Calu3 (cell line): ENCODE data around the gene DHRS4L2. TPM values are rescaled to one million over a fixed set of nuclear protein-coding genes. Genes with fewer than 3 reads are reported as not detected.
A peak's percentile ranks its signal among the peaks of the same experiment; 100 is the strongest.
"Not testable (repeated sequence)": the region's sequence is repeated elsewhere in the genome, so short reads cannot be mapped to it uniquely, and the experiment has no call there.

Source experiments
- BruUV-seq: library from RNA; stranded (reverse); fragments of 400-500 nt; replicated peaks from 2 replicates; lab custom pipeline; 2021; lab: Mats Ljungman, UMichigan
- CTCF ChIA-PET: fragments of 300-600 bp; sonication (Branson Sonifier 250); formaldehyde crosslinking; loops from one replicate; lab custom pipeline; 2022; ENCODE audit warnings: antibody characterized with exemption; lab: Charles Lee
- DNase-seq: peaks from one replicate; pipeline ENCODE4 v3.0.0; 2022
- H3K27ac Mint-ChIP-seq: one replicate; pipeline ENCODE4 v1.8.0; 2022; ENCODE audit warnings: mixed read lengths; ENCODE audit not compliant: unreplicated experiment
- H3K27me3 Mint-ChIP-seq: one replicate; pipeline ENCODE4 v1.8.0; 2022; ENCODE audit warnings: mixed read lengths; ENCODE audit not compliant: unreplicated experiment
- H3K36me3 Mint-ChIP-seq: one replicate; pipeline ENCODE4 v1.8.0; 2022; ENCODE audit warnings: mild to moderate bottlenecking, moderate library complexity, mixed read lengths; ENCODE audit not compliant: insufficient read depth, unreplicated experiment
- H3K4me1 Mint-ChIP-seq: one replicate; pipeline ENCODE4 v1.8.0; 2022; ENCODE audit warnings: mild to moderate bottlenecking, low read depth, mixed read lengths; ENCODE audit not compliant: unreplicated experiment
- H3K4me3 Mint-ChIP-seq: one replicate; pipeline ENCODE4 v1.8.0; 2022; ENCODE audit warnings: mild to moderate bottlenecking, low read depth, moderate library complexity, mixed read lengths; ENCODE audit not compliant: unreplicated experiment
- H3K9me3 Mint-ChIP-seq: one replicate; pipeline ENCODE4 v1.8.0; 2022; ENCODE audit warnings: low read depth, mixed read lengths; ENCODE audit not compliant: unreplicated experiment
- CTCF ChIP-seq: fragments of 200-600 bp; IDR thresholded peaks from one replicate; pipeline ENCODE4 v1.8.0; 2022; ENCODE audit warnings: antibody characterized with exemption; ENCODE audit not compliant: unreplicated experiment
- intact Hi-C: fragments of 100-400 bp; cut with micrococcal nuclease; formaldehyde crosslinking; loops from one replicate; pipeline ENCODE4 v1.10.0; 2022; ENCODE audit not compliant: unreplicated experiment
- total RNA-seq: library from RNA; stranded (reverse); gene quantifications from 2 replicates; pipeline ENCODE4 v1.2.3, GENCODE V29; 2022

DHRS4L2 gene
- total RNA-seq, 1 experiment from 2014 or later: 12.0 TPM

GRCh38 chr14:24036169-24036962 lies 47.6 kb downstream of the DHRS4L2 start:
- no peak for TF ChIP-seq CTCF
- Mint-ChIP-seq H3K27me3 (peaks cover 3% of the 10 kb centered on the region), H3K36me3 (peaks cover 14% of the 10 kb centered on the region), H3K4me3 (peak overlapping the region; percentile 88), H3K27ac (peak overlapping the region; percentile 70), H3K9me3 (no peaks in the 10 kb centered on the region), H3K4me1 (no peaks in the 10 kb centered on the region)
- intact Hi-C loops: loop anchor here (1.0 kb wide), 1 partner anchor 22 kb away; no protein-coding TSS in a partner anchor
- DNase-seq: peak; percentile 80
- TSS peak; percentile 19 for BruUV-seq
- CTCF ChIA-PET: interaction anchor here (0.8 kb wide), 2 partner anchors 58 to 72 kb away, joined by 3 to 4 read pairs; partner anchors contain the start of gene PCK2

- Mint-ChIP-seq H3K27me3 (peaks cover 11% of the 10 kb centered on the region), H3K27ac (peak overlapping the region; percentile 70), H3K36me3 (peaks cover 14% of the 10 kb centered on the region), H3K4me3 (peak overlapping the region; percentile 88)
- CTCF ChIA-PET, H3K9me3 Mint-ChIP-seq, H3K4me1 Mint-ChIP-seq, DNase-seq, BruUV-seq: not testable (repeated sequence)
- intact Hi-C loops: loop anchor here (1.0 kb wide), 1 partner anchor 23 kb away; no protein-coding TSS in a partner anchor
Observed at GRCh38 chr14:24036963-24037657, 48.4 kb downstream of the DHRS4L2 start.

GRCh38 chr14:24037658-24038037 lies 48.9 kb downstream of the DHRS4L2 start:
- no peaks in the 10 kb centered on the region for H3K9me3 Mint-ChIP-seq
- no peaks in the 10 kb centered on the region for H3K4me1 Mint-ChIP-seq
- no peak for TF ChIP-seq CTCF
- intact Hi-C loops: no loop called here
- CTCF ChIA-PET: no interaction called here
- H3K27me3 Mint-ChIP-seq: peaks cover 16% of the 10 kb centered on the region
- no peak overlapping the region for H3K4me3 Mint-ChIP-seq
- BruUV-seq: no TSS peak
- H3K27ac Mint-ChIP-seq: no peak overlapping the region
- no peak for DNase-seq
- H3K36me3 Mint-ChIP-seq: peaks cover 16% of the 10 kb centered on the region

GRCh38 chr14:24038686-24039085 lies 50.0 kb downstream of the DHRS4L2 start:
- CTCF ChIA-PET: no interaction called here
- Mint-ChIP-seq H3K4me3 (no peak overlapping the region), H3K9me3 (no peaks in the 10 kb centered on the region), H3K27me3 (peaks cover 23% of the 10 kb centered on the region), H3K4me1 (no peaks in the 10 kb centered on the region), H3K27ac (no peak overlapping the region), H3K36me3 (peaks cover 19% of the 10 kb centered on the region)
- no TSS peak for BruUV-seq
- no peak for TF ChIP-seq CTCF
- no peak for DNase-seq
- intact Hi-C loops: no loop called here
